NK-92 (cell line): ENCODE results near the gene TSPAN14.

ENCODE experiments used
- DNase-seq: peaks from one replicate; lab custom pipeline; 2025; ENCODE audit not compliant: unreplicated experiment; lab: John Stamatoyannopoulos, UW

Gene TSPAN14

GRCh38 chr10:80421707-80422536 lies 32.2 kb upstream of the TSPAN14 start:
- no peak for DNase-seq

- DNase-seq = no peak
Measured at GRCh38 chr10:80425901-80426300, 28.2 kb upstream of the TSPAN14 start.

GRCh38 chr10:80427541-80427940 lies 26.6 kb upstream of the TSPAN14 start:
- no peak for DNase-seq

- no peak for DNase-seq
Measured at GRCh38 chr10:80429521-80429973, 24.6 kb upstream of the TSPAN14 start.

- DNase-seq = no peak
Measured at GRCh38 chr10:80433134-80433533, 21.0 kb upstream of the TSPAN14 start.

- no peak for DNase-seq
Measured at GRCh38 chr10:80436446-80437098, 17.5 kb upstream of the TSPAN14 start.

GRCh38 chr10:80437227-80437626 lies 16.9 kb upstream of the TSPAN14 start:
- DNase-seq = no peak

- no peak for DNase-seq
Measured at GRCh38 chr10:80441831-80442230, 12.3 kb upstream of the TSPAN14 start.

GRCh38 chr10:80442879-80443278 lies 11.2 kb upstream of the TSPAN14 start:
- DNase-seq = no peak

GRCh38 chr10:80443531-80443974 lies 10.6 kb upstream of the TSPAN14 start:
- DNase-seq = no peak

GRCh38 chr10:80444124-80444523 lies 10.0 kb upstream of the TSPAN14 start:
- no peak for DNase-seq

- DNase-seq = no peak
Measured at GRCh38 chr10:80444646-80445319, 9.3 kb upstream of the TSPAN14 start.

GRCh38 chr10:80447436-80448190 lies 6.5 kb upstream of the TSPAN14 start:
- DNase-seq = no peak

GRCh38 chr10:80448209-80448942 lies 5.7 kb upstream of the TSPAN14 start:
- no peak for DNase-seq

- DNase-seq = no peak
Measured at GRCh38 chr10:80449520-80449919, 4.6 kb upstream of the TSPAN14 start.

GRCh38 chr10:80451132-80451531 lies 3.0 kb upstream of the TSPAN14 start:
- no peak for DNase-seq

- DNase-seq = no peak
Measured at GRCh38 chr10:80452069-80452468, 2.0 kb upstream of the TSPAN14 start.

- no peak for DNase-seq
Measured at GRCh38 chr10:80452640-80453039, 1.5 kb upstream of the TSPAN14 start.

GRCh38 chr10:80453056-80453841 lies 861 bp upstream of the TSPAN14 start:
- DNase-seq = no peak
